Measurements from ENCODE around the gene HIVEP1. TPM values are rescaled to one million over a fixed set of nuclear protein-coding genes. Genes with fewer than 3 reads are reported as not detected.

Gene HIVEP1
- polyA plus RNA-seq, 1 of the 3 experiments (the other 2 are of a cell fraction), result 7.7 TPM

DNA sequence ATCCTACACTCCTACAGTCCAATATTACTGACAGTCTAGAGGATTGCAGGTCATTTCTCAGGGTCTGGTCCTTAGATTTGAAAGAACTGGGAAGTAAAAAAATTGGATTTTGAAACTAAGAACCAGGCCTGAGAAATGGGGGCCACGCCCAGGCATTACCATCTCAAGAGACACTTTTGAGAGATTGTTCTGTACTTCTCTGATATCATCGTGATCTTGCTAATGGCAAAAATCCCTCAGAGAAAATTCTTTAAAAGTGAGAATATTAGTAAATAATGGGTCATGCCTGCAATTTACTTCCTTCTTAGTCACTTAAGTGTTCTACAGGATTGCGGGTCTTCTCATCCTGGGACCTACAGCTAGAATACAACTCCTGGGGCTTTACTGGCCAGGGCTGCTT lies 42.0 kb upstream of the HIVEP1 start:
- H3K9me3 ChIP-seq, result no peaks in the 10 kb centered on the region
- H3K79me2 ChIP-seq (ENCODE audit: insufficient read depth), result no peaks in the 10 kb centered on the region
- H3F3A ChIP-seq (replicated peaks; ENCODE audit: insufficient read depth), result peaks cover 6% of the 10 kb centered on the region
- H3K27me3 ChIP-seq (ENCODE audit: insufficient read depth), result no peaks in the 10 kb centered on the region
- TF ChIP-seq, protein P1, sequence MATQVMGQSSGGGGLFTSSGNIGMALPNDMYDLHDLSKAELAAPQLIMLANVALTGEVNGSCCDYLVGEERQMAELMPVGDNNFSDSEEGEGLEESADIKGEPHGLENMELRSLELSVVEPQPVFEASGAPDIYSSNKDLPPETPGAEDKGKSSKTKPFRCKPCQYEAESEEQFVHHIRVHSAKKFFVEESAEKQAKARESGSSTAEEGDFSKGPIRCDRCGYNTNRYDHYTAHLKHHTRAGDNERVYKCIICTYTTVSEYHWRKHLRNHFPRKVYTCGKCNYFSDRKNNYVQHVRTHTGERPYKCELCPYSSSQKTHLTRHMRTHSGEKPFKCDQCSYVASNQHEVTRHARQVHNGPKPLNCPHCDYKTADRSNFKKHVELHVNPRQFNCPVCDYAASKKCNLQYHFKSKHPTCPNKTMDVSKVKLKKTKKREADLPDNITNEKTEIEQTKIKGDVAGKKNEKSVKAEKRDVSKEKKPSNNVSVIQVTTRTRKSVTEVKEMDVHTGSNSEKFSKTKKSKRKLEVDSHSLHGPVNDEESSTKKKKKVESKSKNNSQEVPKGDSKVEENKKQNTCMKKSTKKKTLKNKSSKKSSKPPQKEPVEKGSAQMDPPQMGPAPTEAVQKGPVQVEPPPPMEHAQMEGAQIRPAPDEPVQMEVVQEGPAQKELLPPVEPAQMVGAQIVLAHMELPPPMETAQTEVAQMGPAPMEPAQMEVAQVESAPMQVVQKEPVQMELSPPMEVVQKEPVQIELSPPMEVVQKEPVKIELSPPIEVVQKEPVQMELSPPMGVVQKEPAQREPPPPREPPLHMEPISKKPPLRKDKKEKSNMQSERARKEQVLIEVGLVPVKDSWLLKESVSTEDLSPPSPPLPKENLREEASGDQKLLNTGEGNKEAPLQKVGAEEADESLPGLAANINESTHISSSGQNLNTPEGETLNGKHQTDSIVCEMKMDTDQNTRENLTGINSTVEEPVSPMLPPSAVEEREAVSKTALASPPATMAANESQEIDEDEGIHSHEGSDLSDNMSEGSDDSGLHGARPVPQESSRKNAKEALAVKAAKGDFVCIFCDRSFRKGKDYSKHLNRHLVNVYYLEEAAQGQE (IDR thresholded peaks at IDR 0.05; ENCODE audit: low read depth, low read length), result no peak
- TF ChIP-seq SMC3 (IDR thresholded peaks at IDR 0.05; ENCODE audit: low read depth, low read length) (no peak), RXRA (IDR thresholded peaks at IDR 0.05; ENCODE audit: borderline replicate concordance, low read depth) (no peak), NRF1 (IDR thresholded peaks at IDR 0.05; ENCODE audit: low read depth, low read length) (no peak), MXI1 (IDR thresholded peaks at IDR 0.05; ENCODE audit: low read depth, low read length) (no peak), ZBTB33 (IDR thresholded peaks at IDR 0.05; ENCODE audit: borderline replicate concordance, low read depth) (no peak), SIN3A (IDR thresholded peaks at IDR 0.05; ENCODE audit: borderline replicate concordance, low read depth, low read length) (no peak), USF2 (IDR thresholded peaks at IDR 0.05; ENCODE audit: borderline replicate concordance, low read depth, low read length) (no peak)
- ChIA-PET POLR2A (no interaction called here), CTCF (no interaction called here)
- peak overlapping the region in 1 of 2 experiments; percentile 65; a peak in 1 of 4 replicates for H3K27ac ChIP-seq (ENCODE audit: low read depth in 2 of 2, low read length in 1 of 2)
- H3K9ac ChIP-seq, result no peak overlapping the region
- peaks cover 0 to 12% of the 10 kb centered on the region in 2 experiments; a peak in 2 of 4 replicates for H3K4me1 ChIP-seq (ENCODE audit: control insufficient read depth in 1 of 2, insufficient read depth in 2 of 2, low read depth in 1 of 2, low read length in 1 of 2)
- no peaks in the 10 kb centered on the region for H3K36me3 ChIP-seq (replicated peaks in 1 of 2; ENCODE audit: control insufficient read depth in 1 of 2, insufficient read depth in 2 of 2, low read length in 1 of 2)
- DNase-seq, result no peak
- H3K4me2 ChIP-seq, result no peak overlapping the region
- no peaks in the 10 kb centered on the region for H3K9me2 ChIP-seq
- H3K4me3 ChIP-seq (ENCODE audit: low read depth in 2 of 2, low read length in 1 of 2), result no peak overlapping the region
- no peaks in the 10 kb centered on the region for H4K20me1 ChIP-seq (ENCODE audit: insufficient read depth)
- H2AFZ ChIP-seq (ENCODE audit: low read depth), result no peak overlapping the region
- 91% methylated on average over 3 of the region's 3 CpGs for WGBS (ENCODE audit: low lambda C conversion rate)

DNA sequence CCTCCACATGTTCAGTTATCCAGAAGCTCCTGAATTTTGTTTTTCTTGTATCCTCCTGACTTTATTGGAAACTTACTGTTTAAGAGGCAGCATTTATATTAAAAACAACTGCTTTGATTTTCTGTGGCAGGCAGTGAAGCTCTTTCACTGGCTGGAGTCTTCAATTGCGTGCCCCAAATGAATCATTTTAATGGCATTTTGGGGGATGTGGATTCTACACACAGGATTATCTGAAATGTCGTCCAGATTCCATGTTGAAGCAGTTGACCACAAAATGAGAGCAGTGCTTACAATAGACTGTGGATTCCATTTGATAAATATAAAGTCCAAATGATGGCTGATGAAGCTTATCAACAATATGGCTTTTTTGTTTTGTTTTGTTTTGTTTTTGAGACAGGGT lies 41.0 kb upstream of the HIVEP1 start:
- H3K4me3 ChIP-seq (ENCODE audit: low read depth in 2 of 2, low read length in 1 of 2), result no peak overlapping the region
- H3K27ac ChIP-seq (ENCODE audit: low read depth in 2 of 2, low read length in 1 of 2), result peak overlapping the region; percentile 31 to 65; a peak in 3 of 4 replicates
- no peaks in the 10 kb centered on the region for H3K27me3 ChIP-seq (ENCODE audit: insufficient read depth)
- H3K4me1 ChIP-seq (ENCODE audit: control insufficient read depth in 1 of 2, insufficient read depth in 2 of 2, low read depth in 1 of 2, low read length in 1 of 2), result peaks cover 0 to 12% of the 10 kb centered on the region in 2 experiments; a peak in 2 of 4 replicates
- H3K36me3 ChIP-seq (replicated peaks in 1 of 2; ENCODE audit: control insufficient read depth in 1 of 2, insufficient read depth in 2 of 2, low read length in 1 of 2), result no peaks in the 10 kb centered on the region
- no peaks in the 10 kb centered on the region for H3K9me2 ChIP-seq
- H4K20me1 ChIP-seq (ENCODE audit: insufficient read depth), result no peaks in the 10 kb centered on the region
- ChIA-PET POLR2A (no interaction called here), CTCF (interaction anchor here (1.3 kb wide), 1 partner anchor 9 kb away, joined by 3 read pairs; no protein-coding TSS in a partner anchor)
- no peak overlapping the region for H3K4me2 ChIP-seq
- peaks cover 6% of the 10 kb centered on the region for H3F3A ChIP-seq (replicated peaks; ENCODE audit: insufficient read depth)
- DNase-seq, result no peak
- peak overlapping the region; percentile 36; the same call in 1 of the 2 replicates for H3K9ac ChIP-seq
- WGBS (ENCODE audit: low lambda C conversion rate), result 15% methylated on average over 2 of the region's 2 CpGs
- peak overlapping the region; percentile 42; the same call in 1 of the 2 replicates for H2AFZ ChIP-seq (ENCODE audit: low read depth)
- no peaks in the 10 kb centered on the region for H3K9me3 ChIP-seq
- no peaks in the 10 kb centered on the region for H3K79me2 ChIP-seq (ENCODE audit: insufficient read depth)
- TF ChIP-seq NRF1 (IDR thresholded peaks at IDR 0.05; ENCODE audit: low read depth, low read length) (no peak), FOSL2 (IDR thresholded peaks at IDR 0.05; ENCODE audit: borderline replicate concordance, low read depth) (peak; percentile 78; the same call in 1 of the 2 replicates), GABPA (IDR thresholded peaks at IDR 0.05; ENCODE audit: low read depth) (no peak), EZH2phosphoT487 (IDR thresholded peaks at IDR 0.05; ENCODE audit: borderline replicate concordance, low read depth) (no peak), TEAD4 (IDR thresholded peaks at IDR 0.05; ENCODE audit: borderline replicate concordance, insufficient read depth) (peak; percentile 83), TCF12 (IDR thresholded peaks at IDR 0.05) (peak; percentile 65)
- TF ChIP-seq, protein P2, sequence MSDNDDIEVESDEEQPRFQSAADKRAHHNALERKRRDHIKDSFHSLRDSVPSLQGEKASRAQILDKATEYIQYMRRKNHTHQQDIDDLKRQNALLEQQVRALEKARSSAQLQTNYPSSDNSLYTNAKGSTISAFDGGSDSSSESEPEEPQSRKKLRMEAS (IDR thresholded peaks at IDR 0.05; ENCODE audit: low read depth), result no peak
- TF ChIP-seq, protein P1 (IDR thresholded peaks at IDR 0.05; ENCODE audit: low read depth, low read length), result no peak

All from SK-N-SH (cell line).